ENCODE measurements around the gene GINS2.

Gene GINS2

DNA sequence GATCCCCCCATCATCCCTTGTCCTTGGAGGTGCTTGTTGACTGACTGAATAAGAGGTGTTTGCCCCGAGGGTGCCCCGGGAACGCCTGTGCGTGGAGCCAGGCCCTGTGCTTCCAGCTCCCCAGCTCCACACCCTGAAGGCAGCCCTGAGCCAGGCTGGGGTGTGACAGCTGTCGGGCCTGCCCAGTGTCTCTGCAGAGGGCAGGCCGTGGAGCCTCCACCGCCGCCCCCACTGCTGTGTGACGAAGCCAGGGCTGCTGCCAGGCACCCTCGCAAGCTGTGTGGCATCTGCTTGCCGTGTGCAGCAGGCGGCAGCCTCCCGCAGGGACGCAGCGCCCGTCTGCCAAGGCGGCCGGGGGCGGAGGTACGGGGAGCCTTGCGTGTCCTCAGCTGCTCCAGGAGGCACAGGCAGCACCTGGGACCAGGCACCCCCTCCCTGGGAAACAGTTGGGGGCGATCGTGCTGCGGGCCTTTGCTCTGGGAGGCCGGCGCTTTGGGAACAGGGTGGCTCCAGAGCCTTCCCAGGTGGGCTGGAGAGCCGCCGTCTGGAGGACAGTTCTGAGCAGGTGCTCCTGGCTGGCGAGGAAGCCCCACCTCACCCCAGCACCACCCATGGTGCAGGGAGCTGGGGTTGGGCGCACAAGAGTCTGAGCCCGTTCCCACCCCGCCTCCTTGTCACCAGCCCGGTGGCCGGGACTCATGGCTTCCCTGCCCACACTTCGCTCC is 49.1 kb downstream of the GINS2 start:
- DNase-seq (no peak), ATAC-seq (no peak)

DNA sequence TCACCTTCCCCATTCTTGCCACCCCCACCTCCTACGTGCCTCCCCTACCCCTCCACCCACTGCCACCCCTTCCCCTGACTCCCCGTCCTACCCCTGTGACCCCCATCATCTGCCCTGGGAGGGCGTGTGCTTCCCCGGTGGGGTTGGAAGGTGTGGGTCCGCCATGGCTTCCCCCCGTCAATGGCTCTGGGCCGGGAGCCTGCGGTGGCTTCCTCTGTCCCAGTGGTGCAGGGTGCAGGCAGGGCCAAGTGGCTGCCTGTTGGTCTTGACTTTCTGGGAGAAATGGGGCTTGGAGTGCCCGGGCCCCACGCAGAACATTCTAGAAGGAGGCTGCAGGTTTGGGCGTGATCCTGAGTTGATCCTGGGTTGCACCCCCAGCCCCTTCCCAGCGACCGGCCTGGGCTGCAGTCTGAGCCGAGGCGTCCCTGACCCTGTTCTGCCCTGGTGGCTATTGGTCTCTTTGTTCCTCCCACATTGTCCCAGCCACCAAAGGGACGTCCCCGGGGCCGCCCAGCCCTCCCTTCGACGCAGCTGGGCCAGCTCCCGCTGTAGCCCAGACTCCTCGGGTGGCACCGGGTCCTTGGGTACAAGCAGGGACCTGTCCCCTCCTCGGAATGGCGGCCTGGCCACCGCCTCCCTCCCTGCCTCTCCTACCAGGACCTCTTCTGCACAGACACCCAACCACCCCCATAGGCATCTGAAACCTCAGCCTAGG is 49.9 kb downstream of the GINS2 start:
- ATAC-seq (no peak), DNase-seq (no peak)

DNA sequence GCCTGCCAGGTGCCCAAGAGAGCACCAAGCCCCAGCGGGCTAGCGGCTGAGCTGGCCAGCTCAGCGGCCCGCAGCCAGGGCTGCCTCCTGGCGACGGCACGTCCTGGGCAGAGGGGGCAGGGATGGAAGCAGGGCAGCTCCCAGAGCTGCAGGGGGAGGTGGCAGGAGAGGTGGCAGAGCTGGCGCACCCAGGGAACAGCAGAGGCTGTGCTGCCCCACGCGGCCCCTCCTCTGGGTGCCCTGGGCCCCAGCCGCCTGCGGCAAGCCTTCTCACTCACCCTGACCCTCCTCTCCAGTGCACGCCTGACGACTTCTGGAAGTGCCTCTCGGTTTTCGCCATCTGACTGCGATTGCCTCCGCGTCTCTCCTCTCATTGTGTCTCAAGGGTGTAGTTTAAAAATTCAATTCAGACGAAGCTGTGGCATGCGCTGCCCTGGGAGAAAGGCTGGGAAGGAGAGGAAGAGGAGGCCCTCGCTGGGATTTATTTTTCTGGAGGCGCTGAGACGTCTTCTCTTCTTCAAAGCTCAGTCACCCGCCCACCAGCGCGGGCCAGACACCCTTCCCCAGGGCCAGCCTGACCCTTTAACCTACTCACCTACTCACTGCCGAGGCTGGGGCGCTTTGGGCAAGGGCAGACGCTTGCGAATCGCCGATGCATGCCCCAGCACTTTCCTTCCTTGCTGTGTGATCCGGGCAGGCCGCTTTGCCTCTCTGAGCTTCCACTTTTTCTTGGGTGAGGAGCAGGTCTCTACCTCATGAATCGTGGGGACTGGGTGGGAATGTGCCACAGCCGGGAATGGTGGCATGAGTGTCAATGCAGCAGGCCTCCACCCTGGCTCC is 50.7 kb downstream of the GINS2 start:
- DNase-seq (no peak), ATAC-seq (no peak)

DNA sequence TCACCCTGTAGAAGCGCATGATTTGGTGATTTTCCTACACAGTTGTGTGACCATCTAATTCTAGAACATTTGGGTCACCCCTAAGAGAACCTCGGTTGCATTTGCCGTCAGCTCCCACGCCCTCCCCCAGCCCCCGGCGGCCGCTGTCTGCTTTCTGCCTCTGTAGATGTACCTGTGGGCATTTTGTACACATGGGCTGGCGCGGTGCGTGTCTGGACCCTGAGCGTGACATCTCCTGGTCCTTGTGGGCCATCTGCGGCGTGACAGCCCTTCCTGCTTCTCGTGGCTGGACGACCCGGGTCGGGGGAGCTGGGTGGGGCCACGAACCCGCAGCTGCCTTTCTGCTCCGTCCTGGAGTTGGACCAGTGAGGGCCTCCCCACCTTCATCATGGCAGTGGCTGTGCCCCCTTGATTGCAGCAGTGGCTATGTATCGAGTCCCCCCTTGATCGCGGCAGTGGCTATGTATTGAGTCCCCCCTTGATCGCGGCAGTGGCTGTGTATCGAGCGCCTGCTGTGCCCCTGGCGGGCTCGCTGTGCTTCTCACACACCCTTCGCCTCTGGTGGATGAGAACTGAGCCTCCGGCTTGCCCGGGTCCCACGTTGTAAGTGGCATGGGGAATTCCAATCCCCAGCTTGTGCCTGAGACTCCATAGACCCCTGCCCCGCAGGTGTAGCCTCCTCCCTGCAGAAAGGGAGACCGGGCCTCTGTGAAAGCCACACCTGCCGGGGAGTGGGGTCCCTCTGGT is 51.5 kb downstream of the GINS2 start:
- ATAC-seq (no peak), DNase-seq (no peak)

DNA sequence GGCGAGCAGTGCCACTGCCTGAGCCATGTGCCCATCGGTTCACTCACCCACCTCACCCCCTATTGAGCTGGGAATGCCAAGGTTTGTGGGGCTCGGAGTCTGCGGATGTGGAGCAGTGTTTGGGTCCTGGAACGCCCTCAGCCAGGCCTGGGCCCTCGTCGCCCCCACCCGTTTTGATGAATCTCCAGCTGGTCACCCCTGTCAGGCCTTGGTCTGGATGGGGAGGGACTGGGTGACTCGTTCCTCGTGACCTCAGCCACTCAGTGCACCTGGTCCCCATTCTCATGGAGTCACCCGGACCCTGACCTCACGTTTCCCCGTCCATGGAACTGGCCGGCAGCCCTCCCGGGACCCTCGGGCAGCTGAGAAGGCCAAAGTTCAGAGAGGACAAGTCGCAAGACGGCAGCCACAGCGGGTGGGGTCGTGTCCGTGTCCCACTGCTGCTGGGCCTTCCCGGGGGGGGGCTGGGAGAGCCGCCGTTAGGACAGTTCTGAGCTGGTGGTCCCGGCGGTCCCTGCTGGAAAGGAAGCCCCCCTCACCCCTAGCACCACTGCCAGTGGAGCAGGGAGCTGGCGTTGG is 52.4 kb downstream of the GINS2 start:
- ATAC-seq (no peak), DNase-seq (no peak)

DNA sequence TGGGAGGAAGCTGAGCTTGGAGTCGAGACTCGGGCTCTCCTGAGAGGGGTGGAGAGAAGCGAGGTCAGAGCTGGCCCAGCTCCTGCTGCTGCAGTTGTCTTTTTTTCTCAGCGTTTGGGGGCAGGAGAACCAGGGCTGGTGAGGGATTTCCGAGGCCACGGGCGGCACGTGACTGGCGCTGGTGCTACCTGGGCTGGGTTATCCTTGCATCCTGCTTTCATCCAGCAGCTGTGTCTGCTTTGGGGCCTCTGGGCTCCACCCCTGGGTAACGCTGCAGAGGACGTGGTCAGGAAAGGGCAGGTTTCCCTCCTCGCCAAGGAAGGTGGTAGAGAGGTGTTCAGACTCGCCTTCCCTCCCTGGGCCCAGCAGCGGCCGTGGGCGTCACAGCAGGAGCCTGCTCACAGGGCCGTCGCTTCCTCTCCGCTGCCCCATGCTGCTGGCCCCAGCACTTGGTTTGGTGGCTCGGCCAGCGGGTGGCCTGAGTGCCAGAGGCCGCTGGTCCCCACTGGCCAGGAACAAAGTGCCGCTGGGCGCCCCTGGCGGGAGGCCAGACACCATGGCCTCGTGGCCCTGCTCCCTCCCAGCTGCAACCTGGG is 53.1 kb downstream of the GINS2 start:
- DNase-seq (no peak), ATAC-seq (no peak)

DNA sequence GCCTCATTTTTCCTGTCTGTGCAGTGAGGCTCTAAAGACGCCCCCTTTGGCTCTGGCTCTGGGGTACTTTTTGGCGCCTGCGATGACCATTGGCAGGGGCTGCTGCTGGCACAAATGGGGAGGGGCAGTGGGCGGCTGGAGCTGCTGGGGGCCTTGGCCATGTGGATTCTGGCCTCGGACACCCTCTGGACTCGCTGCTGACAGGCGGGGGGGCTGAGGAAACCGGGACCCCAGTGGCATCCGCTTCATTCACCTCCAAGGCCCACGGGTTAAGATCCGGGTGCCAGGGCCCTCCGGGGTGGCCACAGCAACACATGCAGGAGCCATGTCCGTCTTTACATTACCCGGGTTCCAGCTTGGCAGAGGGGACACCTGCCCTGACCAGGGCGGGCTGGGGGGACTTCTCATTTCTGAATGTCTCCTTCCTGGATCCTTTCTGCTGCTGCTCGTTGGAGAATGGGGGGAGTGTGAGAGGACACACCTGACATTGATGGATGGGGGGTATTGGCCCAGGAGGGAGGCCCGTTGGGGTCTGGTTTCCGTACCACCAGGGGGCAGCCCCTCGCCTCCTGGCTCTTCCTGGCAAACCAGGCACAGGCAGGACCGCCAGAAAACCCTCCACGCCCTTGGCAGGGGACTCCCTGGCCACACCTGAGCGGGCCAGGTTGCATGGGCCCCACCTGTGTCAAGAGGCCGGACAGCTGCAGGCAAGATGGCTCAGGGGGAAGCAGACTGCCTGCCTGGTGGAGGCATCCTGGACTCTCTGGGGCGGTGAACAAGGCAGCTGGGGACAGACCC is 53.8 kb downstream of the GINS2 start:
- DNase-seq (no peak), ATAC-seq (no peak)

DNA sequence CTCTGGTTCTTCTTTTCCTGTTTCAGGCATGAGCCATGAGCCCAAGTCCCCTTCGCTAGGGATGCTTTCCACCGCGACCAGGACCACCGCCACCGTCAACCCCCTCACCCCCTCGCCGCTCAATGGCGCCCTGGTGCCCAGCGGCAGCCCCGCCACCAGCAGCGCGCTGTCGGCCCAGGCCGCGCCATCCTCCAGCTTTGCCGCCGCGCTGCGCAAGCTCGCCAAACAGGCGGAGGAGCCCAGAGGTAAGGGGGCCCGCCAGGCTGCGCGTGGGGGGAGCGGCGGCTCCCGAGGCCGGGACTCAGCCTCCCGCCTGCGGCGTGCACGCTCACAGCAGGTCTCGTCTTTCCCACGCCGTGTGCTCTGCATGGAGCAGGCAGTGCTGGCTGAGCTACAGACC is 54.9 kb downstream of the GINS2 start:
- DNase-seq (no peak), ATAC-seq (no peak)

DNA sequence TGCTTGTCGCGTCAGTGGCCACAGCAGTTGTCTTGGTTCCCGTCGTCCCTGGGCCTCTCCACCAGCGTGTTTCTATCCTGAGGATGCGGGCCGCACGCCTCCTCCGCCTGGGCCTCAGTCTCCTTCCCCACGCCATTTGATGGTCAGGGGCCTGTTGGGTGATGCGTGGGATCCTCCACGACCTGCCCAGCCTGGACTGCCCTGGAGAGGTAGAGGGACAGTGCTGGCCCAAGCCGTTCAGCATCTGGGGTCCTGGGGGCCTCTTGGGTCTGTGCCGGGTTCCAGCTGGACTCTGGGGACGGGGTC is 55.4 kb downstream of the GINS2 start:
- DNase-seq (no peak), ATAC-seq (no peak)

DNA sequence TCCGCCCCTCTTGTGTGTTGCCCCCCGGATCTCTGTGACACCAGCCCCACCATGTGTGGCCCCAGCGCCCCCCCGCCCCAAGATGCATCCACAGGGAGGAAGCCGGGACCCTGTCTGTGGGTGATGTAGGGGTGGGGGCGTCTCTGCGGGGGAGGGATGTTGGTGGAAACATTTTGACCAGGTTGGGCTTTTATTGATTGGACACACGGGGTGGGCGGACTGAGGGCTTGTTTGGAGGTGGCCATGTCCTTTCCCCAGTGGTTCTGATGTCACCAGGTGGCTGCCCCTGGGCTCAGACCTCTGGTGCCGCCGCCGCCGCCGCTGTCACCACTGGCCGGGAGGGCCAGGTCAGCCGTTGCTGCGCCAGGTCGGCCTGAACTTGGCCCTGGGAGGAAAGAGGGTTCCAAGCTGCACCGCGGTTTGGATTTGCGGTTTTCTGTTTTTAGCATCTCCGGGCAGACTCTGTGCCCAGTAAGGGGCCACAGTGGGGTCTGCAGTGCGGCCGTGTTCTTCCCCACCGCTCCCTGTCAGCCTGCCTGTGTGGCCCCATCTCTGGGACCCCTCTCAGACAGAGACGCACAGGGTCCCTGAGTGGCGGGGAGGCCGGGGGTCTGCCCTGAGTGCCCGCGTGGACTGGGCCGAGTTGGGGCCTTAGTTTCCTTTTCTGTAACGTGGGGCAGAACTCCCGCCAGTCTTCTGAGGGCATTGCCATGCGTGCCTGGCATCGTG is 55.9 kb downstream of the GINS2 start:
- DNase-seq: no peak
- ATAC-seq: no peak

DNA sequence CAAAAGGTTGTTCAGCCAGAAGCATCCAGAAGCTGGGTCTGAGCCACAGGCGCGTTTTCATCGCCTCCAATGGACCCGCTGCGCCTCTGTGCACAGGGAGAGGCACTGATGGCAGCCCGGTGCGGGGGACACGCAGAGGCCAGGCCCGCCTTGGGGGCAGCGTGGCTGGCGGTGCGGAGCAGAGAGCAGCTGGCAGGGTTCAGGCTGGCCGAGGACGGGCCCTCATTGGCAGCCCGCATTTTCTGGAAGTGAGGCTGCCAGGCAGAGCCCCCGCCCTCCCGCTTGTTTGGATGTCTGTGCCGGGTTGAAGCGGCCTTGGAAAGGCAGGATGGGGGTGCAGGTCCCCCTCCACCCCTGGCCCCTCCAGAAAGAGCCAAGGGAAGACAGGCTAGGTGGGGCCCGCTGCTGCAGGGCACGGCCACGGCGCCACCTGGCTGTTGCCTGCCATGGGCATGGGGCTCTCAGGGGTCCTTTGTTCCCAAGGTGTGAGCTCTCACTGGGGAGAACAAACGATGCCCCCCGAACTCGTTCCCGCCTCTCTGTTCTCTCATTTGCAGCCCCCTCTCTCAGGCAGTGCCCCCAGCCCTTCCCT is 56.9 kb downstream of the GINS2 start:
- no peak for ATAC-seq
- DNase-seq: no peak

DNA sequence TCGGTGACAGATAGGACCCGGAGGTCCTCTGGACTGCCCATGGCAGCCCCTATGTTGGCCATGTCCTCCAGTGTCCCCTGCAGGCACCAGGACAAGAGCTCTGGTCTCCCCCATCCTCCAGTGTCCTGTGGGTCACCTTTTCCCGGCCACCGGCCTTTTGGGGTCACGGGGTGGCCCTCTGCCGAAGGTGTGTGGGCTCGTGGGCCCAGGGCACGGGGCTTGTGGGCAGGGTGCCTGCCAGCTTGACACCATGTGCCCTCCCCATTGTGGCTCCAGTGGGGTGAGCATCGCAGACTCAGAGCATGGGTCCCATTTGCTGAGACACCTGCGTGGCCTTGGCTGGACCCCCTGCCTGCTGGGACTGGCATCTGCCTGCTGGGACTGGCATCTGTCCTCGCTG is 57.5 kb downstream of the GINS2 start:
- ATAC-seq: no peak

DNA sequence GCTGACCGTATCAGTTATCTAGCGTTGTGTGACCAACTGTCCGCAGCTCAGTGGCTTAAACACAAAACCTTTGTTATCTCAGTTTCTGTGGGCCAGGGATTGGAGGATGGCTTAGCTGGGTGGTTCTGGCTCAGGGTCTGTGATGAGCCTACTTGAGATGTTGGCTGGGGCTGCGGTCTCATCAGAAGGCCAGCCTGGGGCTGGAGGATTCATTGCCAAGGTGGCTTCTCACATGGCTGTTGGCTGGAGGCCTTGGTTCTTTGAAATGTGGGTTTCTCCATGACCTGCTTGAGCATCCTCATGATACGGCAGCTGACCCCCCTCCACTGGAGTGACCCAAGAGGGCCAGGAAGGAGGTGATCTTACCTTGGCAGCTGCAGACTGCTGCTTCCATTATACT is 58.9 kb downstream of the GINS2 start:
- ATAC-seq (no peak), DNase-seq (no peak)

More for the DNA sequence above, 57.5 kb downstream of the GINS2 start:
- DNase-seq: no peak

DNA sequence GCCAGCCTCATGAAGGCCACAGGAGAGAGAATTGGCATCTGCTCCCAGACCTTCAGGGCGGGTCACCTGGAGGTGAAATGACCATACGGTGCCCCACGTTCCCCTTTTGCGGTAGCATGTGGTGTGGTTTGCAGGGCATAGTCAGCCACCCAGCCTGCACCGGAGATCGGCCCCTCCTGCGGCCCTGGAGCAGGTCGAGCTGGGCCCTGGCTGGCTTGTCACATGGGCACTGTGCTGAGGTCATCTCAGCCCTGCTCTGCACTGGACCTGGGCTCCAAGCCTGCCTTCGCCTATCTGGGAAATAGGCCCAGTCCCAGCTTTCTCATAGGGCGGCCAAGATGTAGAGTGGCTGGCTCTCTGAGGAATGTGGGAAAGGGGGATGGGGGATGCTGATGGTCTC is 59.4 kb downstream of the GINS2 start:
- no peak for ATAC-seq
- no peak for DNase-seq

DNA sequence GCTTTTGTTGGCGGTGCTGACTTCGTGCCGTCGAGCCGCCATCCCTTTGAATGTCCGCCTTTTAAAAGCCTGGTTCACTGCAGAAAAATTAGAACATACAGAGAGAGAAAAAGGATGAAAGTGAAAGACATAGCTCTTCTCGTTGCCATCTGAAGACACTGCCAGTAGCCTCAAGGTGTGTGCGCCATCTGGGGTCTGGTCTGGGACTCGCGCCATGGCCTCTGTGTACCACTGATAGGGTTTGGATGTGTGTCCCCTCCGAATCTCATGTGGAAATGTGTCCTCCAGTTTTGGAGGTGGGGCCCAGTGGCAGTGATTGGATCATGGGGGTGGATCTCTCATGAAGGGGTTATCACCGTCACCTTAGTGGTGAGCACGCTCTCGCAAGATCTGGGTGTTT is 60.1 kb downstream of the GINS2 start:
- ATAC-seq: no peak
- peak; percentile 30 for DNase-seq

DNA sequence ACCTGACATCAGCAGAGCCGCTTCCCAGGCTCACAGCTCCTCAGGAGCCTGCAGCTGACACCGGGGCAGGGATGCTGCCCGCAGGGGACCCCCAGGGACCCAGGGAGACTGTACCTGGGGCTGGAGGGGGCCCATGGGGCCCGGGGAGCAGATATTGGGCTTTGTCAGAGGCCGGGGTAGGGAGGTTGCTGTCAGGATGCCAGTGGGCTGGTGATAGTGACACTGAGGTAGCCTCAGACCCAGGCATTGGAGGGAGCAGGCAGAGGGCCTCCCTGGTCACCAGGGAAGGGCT is 60.5 kb downstream of the GINS2 start:
- DNase-seq: no peak
- no peak for ATAC-seq

DNA sequence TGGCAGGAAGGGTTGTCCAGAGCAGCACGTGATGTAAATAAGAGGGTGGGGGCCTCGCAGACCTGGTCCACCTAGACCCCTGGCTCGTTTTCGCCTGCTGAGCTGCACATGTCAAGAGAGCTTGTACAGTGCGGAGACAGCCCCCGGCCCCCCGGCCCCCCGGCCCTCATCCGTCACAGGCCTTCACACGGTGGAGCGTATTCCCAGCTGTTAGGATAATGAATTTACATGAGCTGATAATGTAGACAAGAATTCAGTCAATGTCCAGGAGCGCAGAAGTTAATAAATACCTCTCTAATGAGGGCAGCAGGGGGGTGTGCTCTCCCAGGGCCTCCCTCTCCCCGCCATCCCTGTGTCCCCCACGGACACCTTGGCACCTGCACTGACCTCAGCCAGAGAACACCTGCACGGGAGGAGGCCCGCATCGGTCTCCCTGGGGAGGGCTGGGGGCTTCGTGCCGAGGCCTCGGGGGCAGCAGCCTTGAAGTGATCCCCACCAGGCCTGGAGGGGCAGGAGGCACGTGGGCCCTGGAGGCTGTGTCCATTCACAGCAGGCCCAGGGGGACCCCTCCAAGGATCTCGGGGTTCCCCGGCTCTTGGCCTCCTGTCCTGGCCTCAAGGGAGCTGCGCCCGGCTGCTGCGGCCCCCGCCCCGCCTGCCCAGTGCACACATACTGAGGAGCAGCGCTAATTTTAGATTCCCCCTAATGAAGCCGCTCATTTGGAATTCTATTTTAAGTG is 61.1 kb downstream of the GINS2 start:
- DNase-seq (no peak), ATAC-seq (no peak)

DNA sequence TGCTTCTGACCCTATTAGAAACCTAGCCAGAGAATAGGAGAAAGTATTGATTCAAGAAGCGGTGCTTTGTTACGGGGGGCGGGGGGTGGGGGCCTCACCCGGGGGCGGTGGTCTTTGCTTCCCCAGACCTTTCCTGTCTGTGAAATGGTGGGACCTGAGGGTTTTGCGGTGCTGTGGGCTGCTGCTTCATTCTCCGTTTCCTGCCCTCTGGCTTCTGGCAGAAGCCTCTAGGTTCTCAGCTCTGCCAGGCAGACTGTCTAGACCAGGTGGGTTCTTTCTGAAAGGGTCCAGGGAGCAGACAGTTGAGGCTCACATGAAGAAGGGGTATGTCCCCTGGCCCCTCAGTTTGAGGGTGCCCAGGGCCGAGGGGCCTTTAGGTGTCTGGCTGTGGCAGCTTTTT is 61.7 kb downstream of the GINS2 start:
- no peak for ATAC-seq

More for the DNA sequence above, 61.7 kb downstream of the GINS2 start:
- no peak for DNase-seq
